Measurements from ENCODE around the gene BRCA1. TPM values are rescaled to one million over a fixed set of nuclear protein-coding genes. Genes with fewer than 3 reads are reported as not detected.

Gene BRCA1
- total RNA-seq, 1 donor from 2014 or later, result 0.85 TPM

GRCh38 chr17:43043307-43043706 is 81.9 kb downstream of the BRCA1 start:
- DNase-seq (ENCODE audit: low spot score in 2 of 2), result no peak
- Histone ChIP-seq H3K36me3 (no peaks in the 10 kb centered on the region), H3K9me3 (no peaks in the 10 kb centered on the region), H3K4me1 (no peaks in the 10 kb centered on the region), H3K27me3 (no peaks in the 10 kb centered on the region), H3K4me3 (no peak overlapping the region), H3K27ac (no peak overlapping the region)
- intact Hi-C loops (cut with DNase I), result no loop called here
- no peak for TF ChIP-seq CTCF (IDR thresholded peaks at IDR 0.05)

- Histone ChIP-seq H3K27ac (no peak overlapping the region), H3K36me3 (no peaks in the 10 kb centered on the region), H3K4me1 (no peaks in the 10 kb centered on the region), H3K4me3 (no peak overlapping the region), H3K9me3 (no peaks in the 10 kb centered on the region), H3K27me3 (no peaks in the 10 kb centered on the region)
- intact Hi-C loops (cut with DNase I), result no loop called here
- no peak for DNase-seq (ENCODE audit: low spot score in 2 of 2)
- no peak for TF ChIP-seq CTCF (IDR thresholded peaks at IDR 0.05)
Measured at GRCh38 chr17:43042025-43042628, 83.0 kb downstream of the BRCA1 start.

DNA sequence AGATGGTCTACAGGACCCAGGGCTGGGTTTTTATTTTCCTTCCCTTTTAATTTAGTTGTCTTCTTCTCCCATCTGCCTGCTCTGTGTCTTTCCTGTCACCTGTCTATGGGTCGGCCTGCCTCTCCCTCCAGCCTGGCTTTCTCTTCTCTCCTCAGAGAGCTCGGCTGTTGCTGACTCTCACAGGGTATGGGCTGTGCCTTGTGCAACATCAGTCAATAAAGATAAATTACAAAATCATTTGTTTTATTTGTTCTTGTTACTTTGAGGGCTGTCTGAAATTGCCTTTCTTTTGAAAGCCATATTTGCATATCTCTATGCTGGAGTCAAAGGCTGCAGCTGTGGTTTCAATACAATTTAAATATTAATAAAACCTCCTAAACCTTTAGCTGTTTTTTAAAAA is 84.5 kb downstream of the BRCA1 start:
- intact Hi-C loops (cut with DNase I), result no loop called here
- H3K9me3 ChIP-seq, result no peaks in the 10 kb centered on the region
- no peaks in the 10 kb centered on the region for H3K36me3 ChIP-seq
- TF ChIP-seq CTCF (IDR thresholded peaks at IDR 0.05), result no peak
- H3K4me1 ChIP-seq, result no peaks in the 10 kb centered on the region
- no peak overlapping the region for H3K4me3 ChIP-seq
- no peaks in the 10 kb centered on the region for H3K27me3 ChIP-seq
- no peak overlapping the region for H3K27ac ChIP-seq
- no peak for DNase-seq (ENCODE audit: low spot score in 2 of 2)

GRCh38 chr17:43039646-43040045 is 85.5 kb downstream of the BRCA1 start:
- H3K9me3 ChIP-seq, result no peaks in the 10 kb centered on the region
- H3K27me3 ChIP-seq, result no peaks in the 10 kb centered on the region
- H3K4me3 ChIP-seq, result no peak overlapping the region
- no peak for TF ChIP-seq CTCF (IDR thresholded peaks at IDR 0.05)
- no peak for DNase-seq (ENCODE audit: low spot score in 2 of 2)
- intact Hi-C loops (cut with DNase I), result no loop called here
- H3K36me3 ChIP-seq, result no peaks in the 10 kb centered on the region
- no peak overlapping the region for H3K27ac ChIP-seq
- H3K4me1 ChIP-seq, result no peaks in the 10 kb centered on the region

GRCh38 chr17:43034894-43035293 is 90.3 kb downstream of the BRCA1 start:
- no peak for TF ChIP-seq CTCF (IDR thresholded peaks at IDR 0.05)
- Histone ChIP-seq H3K4me3 (no peak overlapping the region), H3K36me3 (no peaks in the 10 kb centered on the region), H3K9me3 (no peaks in the 10 kb centered on the region), H3K27me3 (no peaks in the 10 kb centered on the region), H3K4me1 (no peaks in the 10 kb centered on the region), H3K27ac (no peak overlapping the region)
- intact Hi-C loops (cut with DNase I), result no loop called here
- no peak for DNase-seq (ENCODE audit: low spot score in 2 of 2)
